H9 (cell line): ENCODE results near the gene CADM4. TPM values are rescaled to one million over a fixed set of nuclear protein-coding genes. Genes with fewer than 3 reads are reported as not detected.

ENCODE experiments used
- DNase-seq: peaks from one replicate; pipeline ENCODE4 v3.0.0-alpha.2; 2017
- H2AFZ ChIP-seq: one replicate; pipeline ENCODE4 v1.6.1; 2013; ENCODE audit warnings: mild to moderate bottlenecking, low read length, control low read depth, moderate library complexity
- H2AK5ac ChIP-seq: 2 replicates; pipeline ENCODE4 v1.6.1; 2013; ENCODE audit warnings: low read length, control low read depth, mixed read lengths; ENCODE audit not compliant: insufficient read length
- H2BK120ac ChIP-seq: one replicate; pipeline ENCODE4 v1.6.1; 2013; ENCODE audit warnings: low read depth, mild to moderate bottlenecking, low read length, control low read depth, inconsistent platforms; ENCODE audit not compliant: poor library complexity, severe bottlenecking
- H2BK12ac ChIP-seq: 2 replicates; pipeline ENCODE4 v1.6.1; 2013; ENCODE audit warnings: low read length, control low read depth, mixed read lengths, low read depth; ENCODE audit not compliant: insufficient read length
- H2BK15ac ChIP-seq: 2 replicates; pipeline ENCODE4 v1.6.1; 2013; ENCODE audit warnings: low read depth, low read length, control low read depth
- H2BK20ac ChIP-seq: one replicate; pipeline ENCODE4 v1.6.1; 2013; ENCODE audit warnings: low read depth, mild to moderate bottlenecking, low read length, control low read depth, inconsistent platforms; ENCODE audit not compliant: poor library complexity, severe bottlenecking
- H2BK5ac ChIP-seq: 2 replicates; pipeline ENCODE4 v1.6.1; 2013; ENCODE audit warnings: low read length, control low read depth, mixed read lengths; ENCODE audit not compliant: insufficient read length
- H3K14ac ChIP-seq: 2 replicates; pipeline ENCODE4 v1.6.1; 2013; ENCODE audit warnings: low read length, control low read depth; ENCODE audit not compliant: insufficient read depth
- H3K18ac ChIP-seq: 2 replicates; pipeline ENCODE4 v1.6.1; 2013; ENCODE audit warnings: low read depth, mild to moderate bottlenecking, mixed read lengths, low read length, control low read depth; ENCODE audit not compliant: insufficient read length
- H3K23ac ChIP-seq: 2 replicates; pipeline ENCODE4 v1.6.1; 2013; ENCODE audit warnings: low read length, control low read depth, mixed read lengths, low read depth; ENCODE audit not compliant: insufficient read length
- H3K23me2 ChIP-seq: 2 replicates; pipeline ENCODE4 v1.6.1; 2013; ENCODE audit warnings: low read depth, mild to moderate bottlenecking, mixed read lengths, low read length, control low read depth; ENCODE audit not compliant: insufficient read length, poor library complexity, severe bottlenecking
- H3K27ac ChIP-seq: 2 replicates; pipeline ENCODE4 v1.5.1; 2013; ENCODE audit warnings: low read length, control low read depth, mixed read lengths, low read depth; ENCODE audit not compliant: insufficient read length
- H3K27me3 ChIP-seq: 2 replicates; pipeline ENCODE4 v1.6.1; 2013; ENCODE audit warnings: low read length, control low read depth, inconsistent platforms; ENCODE audit not compliant: insufficient read depth
- H3K4ac ChIP-seq: 2 replicates; pipeline ENCODE4 v1.6.1; 2013; ENCODE audit warnings: low read depth, mild to moderate bottlenecking, control low read depth, inconsistent platforms, low read length, moderate library complexity
- H3K4me1 ChIP-seq: 2 replicates; pipeline ENCODE4 v1.6.1; 2013; ENCODE audit warnings: low read length, control low read depth, inconsistent platforms; ENCODE audit not compliant: insufficient read depth
- H3K4me2 ChIP-seq: 2 replicates; pipeline ENCODE4 v1.6.1; 2013; ENCODE audit warnings: low read length, control low read depth, mixed read lengths; ENCODE audit not compliant: insufficient read length, insufficient read depth
- H3K56ac ChIP-seq: 2 replicates; pipeline ENCODE4 v1.6.1; 2013; ENCODE audit warnings: low read depth, mild to moderate bottlenecking, mixed read lengths, low read length, control low read depth; ENCODE audit not compliant: insufficient read length
- H3K79me1 ChIP-seq: 2 replicates; pipeline ENCODE4 v1.6.1; 2013; ENCODE audit warnings: low read depth, mild to moderate bottlenecking, moderate library complexity, low read length, control low read depth, inconsistent platforms; ENCODE audit not compliant: insufficient read depth, poor library complexity, severe bottlenecking
- H3K79me2 ChIP-seq: 2 replicates; pipeline ENCODE4 v1.6.1; 2013; ENCODE audit warnings: low read length, control low read depth, inconsistent platforms; ENCODE audit not compliant: insufficient read depth
- H3K9ac ChIP-seq: 2 replicates; pipeline ENCODE4 v1.6.1; 2013; ENCODE audit warnings: low read length, control low read depth, mixed read lengths; ENCODE audit not compliant: insufficient read length; ENCODE audit errors: extremely low read depth
- H3K9me3 ChIP-seq: one replicate; pipeline ENCODE4 v1.6.1; 2013; ENCODE audit warnings: low read depth, low read length, inconsistent platforms; ENCODE audit not compliant: control insufficient read depth
- H3T11ph ChIP-seq: one replicate; pipeline ENCODE4 v1.6.1; 2013; ENCODE audit warnings: mild to moderate bottlenecking, low read length, control low read depth, inconsistent platforms
- H4K20me1 ChIP-seq: one replicate; pipeline ENCODE4 v1.6.1; 2013; ENCODE audit not compliant: control insufficient read depth, insufficient read length, insufficient read depth
- H4K5ac ChIP-seq: 2 replicates; pipeline ENCODE4 v1.6.1; 2013; ENCODE audit warnings: low read depth, mild to moderate bottlenecking, mixed read lengths, low read length, control low read depth; ENCODE audit not compliant: insufficient read length
- H4K8ac ChIP-seq: replicated peaks from 2 replicates; pipeline ENCODE4 v1.6.1; 2013; ENCODE audit warnings: low read length, control low read depth, mixed read lengths, low read depth; ENCODE audit not compliant: insufficient read length
- H4K91ac ChIP-seq: 2 replicates; pipeline ENCODE4 v1.6.1; 2013; ENCODE audit warnings: low read depth, mild to moderate bottlenecking, moderate library complexity, mixed read lengths, low read length, control low read depth; ENCODE audit not compliant: insufficient read length
- H3K27ac Mint-ChIP-seq, 3 experiments: 2 replicates in 2 of 3; 3 replicates in 1 of 3; pipeline ENCODE4 v1.8.0; 2020 to 2021; ENCODE audit warnings: mixed read lengths in 3 of 3, mild to moderate bottlenecking in 1 of 3, moderate library complexity in 1 of 3
- H3K27me3 Mint-ChIP-seq: 2 replicates; pipeline ENCODE4 v1.8.0; 2021; ENCODE audit warnings: low read depth, mild to moderate bottlenecking, moderate library complexity, mixed read lengths
- H3K36me3 Mint-ChIP-seq, 3 experiments: 2 replicates in 2 of 3; 3 replicates in 1 of 3; pipeline ENCODE4 v1.8.0; 2020 to 2021; ENCODE audit warnings: low read depth in 3 of 3, mixed read lengths in 3 of 3; ENCODE audit not compliant: insufficient read depth in 1 of 3
- H3K4me1 Mint-ChIP-seq, 2 experiments: 2 replicates each; pipeline ENCODE4 v1.8.0; 2020; ENCODE audit warnings: mixed read lengths in 2 of 2
- H3K4me3 Mint-ChIP-seq, 2 experiments: 2 replicates in 1 of 2; 3 replicates in 1 of 2; pipeline ENCODE4 v1.8.0; 2020 to 2021; ENCODE audit warnings: mild to moderate bottlenecking in 2 of 2, mixed read lengths in 2 of 2, moderate library complexity in 1 of 2
- H3K9me3 Mint-ChIP-seq, 2 experiments: 2 replicates in 1 of 2; 3 replicates in 1 of 2; pipeline ENCODE4 v1.8.0; 2020; ENCODE audit warnings: mild to moderate bottlenecking in 2 of 2, mixed read lengths in 2 of 2, moderate library complexity in 1 of 2
- CTCF ChIP-seq: fragments of 200-600 bp; sonication (generic); conservative IDR thresholded peaks from 3 replicates; pipeline ENCODE4 v1.8.0; 2021; ENCODE audit warnings: antibody characterized with exemption, mild to moderate bottlenecking
- WGBS: extraction: QIAGEN DNeasy Blood & Tissue Kit; methylation state at CpG from one replicate; pipeline ENCODE4 v1.1.7; 2013; ENCODE audit warnings: missing lambda C conversion rate, low lambda C conversion rate, mixed read lengths; ENCODE audit not compliant: insufficient read length; ENCODE audit errors: extremely low coverage; 5-methylcytosine and 5-hydroxymethylcytosine counted together
- total RNA-seq: library from RNA; stranded (reverse); gene quantifications from 2 replicates; pipeline ENCODE4 v1.2.1, GENCODE V29; 2021

CADM4 gene
- total RNA-seq, 1 experiment from 2014 or later, result 10.2 TPM

GRCh38 chr19:43687660-43687997 is 48.0 kb upstream of the CADM4 start:
- Histone ChIP-seq H3K14ac (no peak overlapping the region), H4K8ac (no peak overlapping the region), H3K79me2 (no peaks in the 10 kb centered on the region), H3T11ph (no peak overlapping the region), H3K23me2 (no peaks in the 10 kb centered on the region), H2BK20ac (no peak overlapping the region), H3K9ac (no peak overlapping the region), H4K5ac (no peak overlapping the region), H3K18ac (no peak overlapping the region), H3K9me3 (no peaks in the 10 kb centered on the region), H2BK12ac (no peak overlapping the region), H4K91ac (no peak overlapping the region), H2BK120ac (no peak overlapping the region), H3K27me3 (no peaks in the 10 kb centered on the region), H3K4me2 (no peak overlapping the region), H3K79me1 (no peaks in the 10 kb centered on the region), H3K56ac (no peak overlapping the region), H3K4ac (no peak overlapping the region), H3K4me1 (no peaks in the 10 kb centered on the region; the same call in 1 of the 2 replicates), H2AFZ (no peak overlapping the region), H2BK5ac (no peak overlapping the region), H3K27ac (no peak overlapping the region), H3K23ac (no peak overlapping the region), H2BK15ac (no peak overlapping the region), H4K20me1 (no peaks in the 10 kb centered on the region), H2AK5ac (no peak overlapping the region)
- Mint-ChIP-seq H3K36me3 (peaks cover 0 to 2% (median 0%) of the 10 kb centered on the region in 3 experiments; a peak in 1 of 7 replicates), H3K4me3 (no peak overlapping the region), H3K27me3 (peaks cover 3% of the 10 kb centered on the region), H3K27ac (peak overlapping the region in 2 of 3 experiments; percentile 18 to 22; a peak in 1 of 7 replicates), H3K4me1 (peaks cover 13 to 24% of the 10 kb centered on the region in 2 experiments), H3K9me3 (peaks cover 6 to 21% of the 10 kb centered on the region in 2 experiments; a peak in 4 of 5 replicates)
- DNase-seq, result no peak
- TF ChIP-seq CTCF, result no peak
- no CpG with 5 or more reads among the region's 1 CpG for WGBS
